ENCODE measurements around the gene CDK10.
"Not testable (repeated sequence)": the region's sequence is repeated elsewhere in the genome, so short reads cannot be mapped to it uniquely, and the experiment has no call there.

Gene CDK10

GRCh38 chr16:89686520-89687091 is at the start of gene CDK10:
CDK10 (plus strand) TSS chr16:89686689; CDS start chr16:89686711, 22 bp downstream.
- DNase-seq, result peak; percentile 82

GRCh38 chr16:89637379-89637778 is 49.1 kb upstream of the CDK10 start:
- DNase-seq, result no peak

GRCh38 chr16:89638455-89638854 is 48.0 kb upstream of the CDK10 start:
- no peak for DNase-seq

GRCh38 chr16:89639385-89639784 is 47.1 kb upstream of the CDK10 start:
- DNase-seq, result no peak

GRCh38 chr16:89641458-89642119 is 44.9 kb upstream of the CDK10 start:
- no peak for DNase-seq

- DNase-seq, result no peak
These were observed 43.9 kb upstream of the CDK10 start for GRCh38 chr16:89642574-89642973.

GRCh38 chr16:89643769-89644300 is 42.7 kb upstream of the CDK10 start:
- DNase-seq, result no peak

- DNase-seq, result no peak
These were observed 41.4 kb upstream of the CDK10 start for GRCh38 chr16:89645122-89645521.

- no peak for DNase-seq
These were observed 40.2 kb upstream of the CDK10 start for GRCh38 chr16:89646270-89646669.

GRCh38 chr16:89646906-89647305 is 39.6 kb upstream of the CDK10 start:
- DNase-seq, result no peak

GRCh38 chr16:89651584-89651983 is 34.9 kb upstream of the CDK10 start:
- no peak for DNase-seq

- no peak for DNase-seq
These were observed 32.7 kb upstream of the CDK10 start for GRCh38 chr16:89653656-89654295.

- no peak for DNase-seq
These were observed 31.3 kb upstream of the CDK10 start for GRCh38 chr16:89655062-89655643.

GRCh38 chr16:89656435-89657121 is 29.9 kb upstream of the CDK10 start:
- no peak for DNase-seq

- peak; percentile 91 for DNase-seq
These were observed 28.9 kb upstream of the CDK10 start, which contains the start of the genes CHMP1A and SPATA33 for GRCh38 chr16:89657442-89658220. CHMP1A (minus strand) TSS chr16:89657708; CDS start chr16:89657588, 120 bp downstream. SPATA33 (plus strand) TSS chr16:89657836; CDS start chr16:89657912, 76 bp downstream.

GRCh38 chr16:89658221-89658879 is 28.1 kb upstream of the CDK10 start:
- no peak for DNase-seq

- DNase-seq, result no peak
These were observed 26.3 kb upstream of the CDK10 start for GRCh38 chr16:89660146-89660545.

GRCh38 chr16:89661215-89661614 is 25.3 kb upstream of the CDK10 start:
- no peak for DNase-seq

- not testable (repeated sequence) for DNase-seq
These were observed 22.3 kb upstream of the CDK10 start for GRCh38 chr16:89664238-89664637.

- DNase-seq, result not testable (repeated sequence)
These were observed 19.5 kb upstream of the CDK10 start for GRCh38 chr16:89667000-89667399.

- DNase-seq, result no peak
These were observed 18.9 kb upstream of the CDK10 start for GRCh38 chr16:89667633-89668032.

GRCh38 chr16:89668790-89669158 is 17.7 kb upstream of the CDK10 start:
- no peak for DNase-seq
